Osteocyte (in vitro differentiated cells): ENCODE results near the gene ZNF563. TPM values are rescaled to one million over a fixed set of nuclear protein-coding genes. Genes with fewer than 3 reads are reported as not detected.
A peak's percentile ranks its signal among the peaks of the same experiment; 100 is the strongest.

Source experiments
- DNase-seq: peaks from one replicate; pipeline ENCODE4 v3.0.0; 2021; ENCODE audit warnings: mixed read lengths; ENCODE audit not compliant: unreplicated experiment; ENCODE audit errors: extremely low spot score
- H3K27ac Mint-ChIP-seq: one replicate; pipeline ENCODE4 v1.8.0; 2021; ENCODE audit warnings: mild to moderate bottlenecking, mixed read lengths; ENCODE audit not compliant: unreplicated experiment
- H3K27me3 Mint-ChIP-seq: one replicate; pipeline ENCODE4 v1.8.0; 2021; ENCODE audit warnings: mixed read lengths; ENCODE audit not compliant: unreplicated experiment
- H3K36me3 Mint-ChIP-seq: one replicate; pipeline ENCODE4 v1.8.0; 2021; ENCODE audit warnings: mixed read lengths; ENCODE audit not compliant: unreplicated experiment
- H3K4me1 Mint-ChIP-seq: one replicate; pipeline ENCODE4 v1.8.0; 2021; ENCODE audit warnings: mixed read lengths; ENCODE audit not compliant: unreplicated experiment
- H3K4me3 Mint-ChIP-seq: one replicate; pipeline ENCODE4 v1.8.0; 2021; ENCODE audit warnings: mild to moderate bottlenecking, moderate library complexity, mixed read lengths; ENCODE audit not compliant: unreplicated experiment
- H3K9me3 Mint-ChIP-seq: one replicate; pipeline ENCODE4 v1.8.0; 2021; ENCODE audit warnings: mixed read lengths; ENCODE audit not compliant: unreplicated experiment
- CTCF ChIP-seq: fragments of 200-600 bp; sonication (generic); IDR thresholded peaks from 2 replicates; pipeline ENCODE4 v1.5.0; 2021; ENCODE audit warnings: antibody characterized with exemption, mild to moderate bottlenecking, moderate library complexity
- total RNA-seq: library from RNA; stranded (reverse); gene quantifications from 2 replicates; pipeline ENCODE4 v1.2.1, GENCODE V29; 2021

Gene ZNF563
- total RNA-seq, 1 donor from 2014 or later, result 1.4 TPM

- no peaks in the 10 kb centered on the region for H3K27me3 Mint-ChIP-seq
- H3K27ac Mint-ChIP-seq, result peak within 1 kb of the TSS; percentile 98
- no peak for TF ChIP-seq CTCF
- H3K4me1 Mint-ChIP-seq, result peaks cover 27% of the 10 kb centered on the region
- H3K9me3 Mint-ChIP-seq, result no peaks in the 10 kb centered on the region
- H3K36me3 Mint-ChIP-seq, result peaks cover 5% of the 10 kb centered on the region
- H3K4me3 Mint-ChIP-seq, result peak within 1 kb of the TSS; percentile 97
- DNase-seq, result peak; percentile 96
These were observed 38.9 kb downstream of the ZNF563 start, which contains the start of gene ZNF44 for GRCh38 chr19:12294249-12295158. Gene ZNF44 (minus strand): TSS chr19:12294883. CDS start chr19:12294694, 189 bp downstream.

- Mint-ChIP-seq H3K4me1 (peaks cover 34% of the 10 kb centered on the region), H3K27ac (peak overlapping the region; percentile 95), H3K27me3 (no peaks in the 10 kb centered on the region), H3K36me3 (peaks cover 5% of the 10 kb centered on the region), H3K4me3 (peak overlapping the region; percentile 97), H3K9me3 (no peaks in the 10 kb centered on the region)
- peak; percentile 84 for DNase-seq
- no peak for TF ChIP-seq CTCF
These were observed 39.6 kb downstream of the ZNF563 start for GRCh38 chr19:12293777-12294248.

- Mint-ChIP-seq H3K27ac (peak overlapping the region; percentile 86), H3K9me3 (no peaks in the 10 kb centered on the region), H3K4me1 (peaks cover 31% of the 10 kb centered on the region), H3K27me3 (no peaks in the 10 kb centered on the region), H3K4me3 (no peak overlapping the region), H3K36me3 (peaks cover 11% of the 10 kb centered on the region)
- no peak for TF ChIP-seq CTCF
- DNase-seq, result peak; percentile 49
These were observed 43.7 kb downstream of the ZNF563 start for GRCh38 chr19:12289790-12290065.

- TF ChIP-seq CTCF, result no peak
- DNase-seq, result peak; percentile 5
- peaks cover 3% of the 10 kb centered on the region for H3K9me3 Mint-ChIP-seq
- peaks cover 22% of the 10 kb centered on the region for H3K4me1 Mint-ChIP-seq
- peaks cover 15% of the 10 kb centered on the region for H3K36me3 Mint-ChIP-seq
- H3K4me3 Mint-ChIP-seq, result no peak overlapping the region
- no peaks in the 10 kb centered on the region for H3K27me3 Mint-ChIP-seq
- H3K27ac Mint-ChIP-seq, result no peak overlapping the region
These were observed 45.4 kb downstream of the ZNF563 start for GRCh38 chr19:12287958-12288500.

- no peaks in the 10 kb centered on the region for H3K27me3 Mint-ChIP-seq
- TF ChIP-seq CTCF, result no peak
- peaks cover 20% of the 10 kb centered on the region for H3K36me3 Mint-ChIP-seq
- H3K4me3 Mint-ChIP-seq, result no peak overlapping the region
- peaks cover 21% of the 10 kb centered on the region for H3K9me3 Mint-ChIP-seq
- peak; percentile 76 for DNase-seq
- peaks cover 10% of the 10 kb centered on the region for H3K4me1 Mint-ChIP-seq
- H3K27ac Mint-ChIP-seq, result no peak overlapping the region
These were observed 48.8 kb downstream of the ZNF563 start for GRCh38 chr19:12284631-12285030.
